ENCODE data around the gene ARV1. TPM values are rescaled to one million over a fixed set of nuclear protein-coding genes. Genes with fewer than 3 reads are reported as not detected.
"Not testable (repeated sequence)": the region's sequence is repeated elsewhere in the genome, so short reads cannot be mapped to it uniquely, and the experiment has no call there.

The ARV1 gene
- total RNA-seq, 2 experiments from 2014 or later, result 24.1 to 24.2 TPM

- Mint-ChIP-seq H3K27me3 (no peaks in the 10 kb centered on the region), H3K4me3 (no peak overlapping the region), H3K27ac (no peak overlapping the region), H3K4me1 (peaks cover 5% of the 10 kb centered on the region), H3K9me3 (no peaks in the 10 kb centered on the region), H3K36me3 (peaks cover 8% of the 10 kb centered on the region)
- no peak for DNase-seq
Measured at GRCh38 chr1:231021540-231022031, 42.7 kb downstream of the ARV1 start.

DNA sequence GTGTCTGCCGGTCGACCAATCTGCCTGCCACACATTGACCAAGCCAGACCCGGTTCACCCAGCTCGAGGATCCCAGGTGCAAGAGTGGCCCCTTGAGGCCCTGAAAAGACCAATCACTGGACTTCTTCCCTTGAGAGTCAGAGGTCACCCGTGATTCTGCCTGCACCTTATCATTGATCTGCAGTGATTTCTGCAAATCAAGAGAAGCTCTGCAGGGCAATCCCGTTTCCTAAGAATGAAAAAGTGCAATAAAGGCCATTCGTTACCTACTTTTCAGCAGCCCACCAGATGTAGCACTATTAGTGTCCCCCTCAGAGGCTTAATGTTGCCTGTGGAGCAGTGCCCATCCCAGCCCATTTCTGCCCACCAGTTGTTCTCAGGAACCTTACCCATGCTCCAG lies 43.6 kb downstream of the ARV1 start:
- H3K27me3 Mint-ChIP-seq, H3K36me3 Mint-ChIP-seq, H3K9me3 Mint-ChIP-seq, H3K4me3 Mint-ChIP-seq, DNase-seq, H3K27ac Mint-ChIP-seq, H3K4me1 Mint-ChIP-seq: not testable (repeated sequence)

DNA sequence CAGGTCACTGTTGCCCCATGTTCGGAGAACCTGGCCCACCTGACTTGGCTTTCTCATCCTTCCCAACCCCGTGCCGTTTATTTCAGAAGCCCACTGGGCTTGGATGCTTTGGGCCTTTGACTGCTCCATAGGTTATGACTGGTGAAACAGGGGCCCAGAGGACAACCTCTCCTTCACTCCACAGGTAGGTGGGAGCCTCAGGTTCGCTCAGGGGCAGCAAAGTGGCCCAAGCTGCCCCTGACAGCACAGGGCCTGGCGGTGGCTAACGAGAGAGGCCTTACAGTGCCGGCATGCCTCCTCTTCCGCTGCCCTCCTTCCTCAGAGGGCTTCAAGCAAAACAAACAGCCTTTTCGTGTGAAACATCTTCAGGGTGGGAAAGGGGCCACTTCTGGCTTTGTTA lies 44.3 kb downstream of the ARV1 start:
- H3K27ac Mint-ChIP-seq, result no peak overlapping the region

DNA sequence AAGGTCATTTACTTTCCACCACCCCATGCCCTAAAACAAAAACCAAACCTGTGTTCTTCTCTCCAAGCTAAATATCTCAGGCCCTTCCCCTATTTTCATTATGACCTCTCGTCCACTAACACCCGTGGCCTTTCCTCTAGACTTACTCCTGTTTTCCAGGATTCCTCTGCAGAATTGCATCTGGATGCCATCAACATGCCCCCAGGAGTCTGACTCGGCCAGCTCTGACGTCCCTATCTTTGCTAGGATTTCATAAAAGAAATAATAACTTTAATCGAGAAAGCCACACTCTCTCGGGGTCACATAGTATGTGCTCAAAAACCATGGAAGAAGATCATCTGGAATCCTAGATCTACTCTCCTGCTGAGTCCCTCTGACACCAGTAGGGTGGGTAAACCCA lies 47.7 kb downstream of the ARV1 start:
- H3K4me3 Mint-ChIP-seq, result no peak overlapping the region
- no peaks in the 10 kb centered on the region for H3K9me3 Mint-ChIP-seq
- H3K27me3 Mint-ChIP-seq, result no peaks in the 10 kb centered on the region
- H3K27ac Mint-ChIP-seq, result no peak overlapping the region
- no peak for DNase-seq
- peaks cover 9% of the 10 kb centered on the region for H3K36me3 Mint-ChIP-seq
- peaks cover 15% of the 10 kb centered on the region for H3K4me1 Mint-ChIP-seq

More for the DNA sequence above, 44.3 kb downstream of the ARV1 start:
- DNase-seq, result no peak
- Mint-ChIP-seq H3K36me3 (peaks cover 8% of the 10 kb centered on the region), H3K27me3 (no peaks in the 10 kb centered on the region), H3K4me3 (no peak overlapping the region), H3K4me1 (peaks cover 7% of the 10 kb centered on the region), H3K9me3 (no peaks in the 10 kb centered on the region)

DNA sequence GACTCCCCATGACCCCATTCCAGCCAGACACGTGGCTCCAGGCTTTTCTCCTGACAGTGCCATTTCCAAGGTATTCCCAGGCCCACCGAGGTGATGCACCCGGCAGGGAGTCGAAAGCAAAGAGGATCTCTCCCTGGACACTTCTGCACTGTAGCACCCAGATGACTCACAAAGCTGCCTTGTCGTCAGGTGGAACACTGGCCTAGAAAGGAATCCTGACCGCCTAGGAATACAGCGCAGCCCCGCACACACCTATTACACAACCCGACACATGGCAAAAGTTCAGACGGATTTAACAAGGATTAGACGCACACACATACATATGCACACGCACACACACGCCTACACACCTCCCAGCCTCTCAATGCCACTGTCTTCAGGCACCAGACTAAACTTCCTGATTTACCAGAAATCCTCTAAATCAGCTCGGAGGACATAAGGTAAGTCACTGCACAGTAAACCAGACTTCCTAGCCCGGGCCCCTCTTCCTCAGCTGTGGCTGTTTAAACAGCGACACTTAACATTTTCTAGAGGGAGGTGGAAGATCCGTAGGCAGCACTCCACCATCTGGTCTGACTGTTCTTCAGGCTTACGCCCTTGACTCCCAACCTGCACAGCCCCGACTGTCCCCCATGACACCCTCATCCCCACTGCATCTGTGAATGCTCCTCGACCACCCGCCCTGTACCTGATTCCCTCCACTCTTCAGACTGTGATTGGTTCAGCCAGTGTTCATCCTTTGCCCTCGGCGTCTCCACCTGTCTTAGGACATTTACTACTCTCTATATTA lies 48.4 kb downstream of the ARV1 start:
- peaks cover 15% of the 10 kb centered on the region for H3K4me1 Mint-ChIP-seq
- DNase-seq, result no peak
- no peaks in the 10 kb centered on the region for H3K27me3 Mint-ChIP-seq
- H3K4me3 Mint-ChIP-seq, result no peak overlapping the region
- no peak overlapping the region for H3K27ac Mint-ChIP-seq
- H3K9me3 Mint-ChIP-seq, result no peaks in the 10 kb centered on the region
- peaks cover 9% of the 10 kb centered on the region for H3K36me3 Mint-ChIP-seq

DNA sequence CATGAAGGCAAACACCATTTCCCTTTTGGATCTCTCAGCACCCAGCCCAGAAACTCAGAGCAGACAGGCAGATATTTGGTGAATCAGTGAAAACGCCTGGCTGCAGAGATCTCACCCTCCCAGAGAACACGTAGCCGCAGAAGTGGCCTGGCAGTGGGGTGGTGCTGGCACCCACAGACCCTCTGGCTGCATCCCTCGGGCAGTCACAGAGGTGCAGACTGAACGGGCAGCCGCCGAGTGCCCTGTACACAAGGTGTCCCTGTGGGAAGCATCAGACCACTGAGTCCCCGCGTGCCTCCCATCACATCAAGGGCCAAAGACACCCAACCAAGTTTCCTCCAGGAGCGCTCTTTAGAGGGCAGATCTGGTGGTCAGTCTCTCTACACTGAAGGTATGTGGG lies 49.1 kb downstream of the ARV1 start:
- peaks cover 18% of the 10 kb centered on the region for H3K4me1 Mint-ChIP-seq
- no peaks in the 10 kb centered on the region for H3K27me3 Mint-ChIP-seq
- no peaks in the 10 kb centered on the region for H3K9me3 Mint-ChIP-seq
- H3K27ac Mint-ChIP-seq, result no peak overlapping the region
- peaks cover 9% of the 10 kb centered on the region for H3K36me3 Mint-ChIP-seq
- H3K4me3 Mint-ChIP-seq, result no peak overlapping the region
- DNase-seq, result no peak

DNA sequence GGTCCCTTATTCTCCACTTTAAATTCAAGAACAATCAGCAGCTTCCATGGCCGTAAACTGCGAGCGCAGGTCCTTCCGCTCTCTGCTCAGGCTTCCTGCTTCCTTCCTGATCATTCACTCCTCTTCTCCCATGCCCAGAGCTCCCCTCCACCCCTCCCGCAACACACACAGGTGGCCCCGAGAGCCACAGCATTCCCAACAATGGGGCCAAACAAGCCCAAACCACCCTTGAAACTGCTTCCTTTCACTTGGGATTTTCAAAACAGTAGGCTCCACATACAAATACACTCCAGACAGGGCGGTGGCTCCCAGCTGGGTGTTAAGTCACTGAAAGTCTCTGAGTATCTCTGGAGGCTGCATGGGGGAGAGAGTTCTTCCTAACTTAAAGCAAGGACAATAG lies 49.8 kb downstream of the ARV1 start:
- no peaks in the 10 kb centered on the region for H3K9me3 Mint-ChIP-seq
- H3K4me1 Mint-ChIP-seq, result peaks cover 22% of the 10 kb centered on the region
- no peak for DNase-seq
- peaks cover 9% of the 10 kb centered on the region for H3K36me3 Mint-ChIP-seq
- H3K27ac Mint-ChIP-seq, result no peak overlapping the region
- no peaks in the 10 kb centered on the region for H3K27me3 Mint-ChIP-seq
- H3K4me3 Mint-ChIP-seq, result no peak overlapping the region

- peaks cover 22% of the 10 kb centered on the region for H3K4me1 Mint-ChIP-seq
- DNase-seq, H3K4me3 Mint-ChIP-seq, H3K9me3 Mint-ChIP-seq, H3K36me3 Mint-ChIP-seq, H3K27me3 Mint-ChIP-seq, H3K27ac Mint-ChIP-seq: not testable (repeated sequence)
Measured at GRCh38 chr1:231029247-231029646, 50.4 kb downstream of the ARV1 start.

GRCh38 chr1:231029841-231030240 lies 50.9 kb downstream of the ARV1 start:
- Mint-ChIP-seq H3K27ac (no peak overlapping the region), H3K9me3 (no peaks in the 10 kb centered on the region), H3K4me3 (no peak overlapping the region), H3K4me1 (peaks cover 22% of the 10 kb centered on the region), H3K27me3 (no peaks in the 10 kb centered on the region), H3K36me3 (peaks cover 9% of the 10 kb centered on the region)
- no peak for DNase-seq

- Mint-ChIP-seq H3K9me3 (no peaks in the 10 kb centered on the region), H3K4me3 (no peak overlapping the region), H3K27me3 (no peaks in the 10 kb centered on the region), H3K36me3 (peaks cover 12% of the 10 kb centered on the region), H3K4me1 (peaks cover 40% of the 10 kb centered on the region), H3K27ac (no peak overlapping the region)
- no peak for DNase-seq
Measured at GRCh38 chr1:231032963-231033362, 54.1 kb downstream of the ARV1 start.

DNA sequence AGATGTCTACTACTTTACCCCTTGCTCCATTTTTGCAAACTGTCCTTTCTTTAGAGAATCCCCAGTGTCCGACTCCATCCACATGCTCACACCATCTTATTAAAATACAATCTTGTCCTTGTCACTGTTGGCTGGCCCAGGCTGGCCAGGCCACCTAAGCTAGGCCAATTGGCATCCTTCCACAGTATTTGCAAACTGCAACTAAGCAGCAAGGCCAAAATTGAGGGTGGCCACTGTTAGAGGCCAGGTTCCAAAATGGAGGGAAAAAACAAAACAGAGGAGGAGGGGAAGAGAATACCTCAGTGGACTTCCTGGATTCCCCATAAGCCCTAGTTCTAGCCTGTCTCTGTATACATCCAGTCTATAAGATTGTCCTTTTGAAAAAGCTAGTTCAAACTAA lies 56.9 kb downstream of the ARV1 start:
- H3K36me3 Mint-ChIP-seq, result peaks cover 9% of the 10 kb centered on the region
- H3K4me1 Mint-ChIP-seq, result peaks cover 34% of the 10 kb centered on the region
- no peaks in the 10 kb centered on the region for H3K27me3 Mint-ChIP-seq
- no peak overlapping the region for H3K27ac Mint-ChIP-seq
- H3K9me3 Mint-ChIP-seq, result no peaks in the 10 kb centered on the region
- no peak overlapping the region for H3K4me3 Mint-ChIP-seq
- no peak for DNase-seq

GRCh38 chr1:231036416-231036815 lies 57.5 kb downstream of the ARV1 start:
- H3K4me1 Mint-ChIP-seq, result peaks cover 35% of the 10 kb centered on the region
- peaks cover 9% of the 10 kb centered on the region for H3K36me3 Mint-ChIP-seq
- no peak overlapping the region for H3K4me3 Mint-ChIP-seq
- no peak overlapping the region for H3K27ac Mint-ChIP-seq
- peaks cover 3% of the 10 kb centered on the region for H3K27me3 Mint-ChIP-seq
- DNase-seq, result no peak
- no peaks in the 10 kb centered on the region for H3K9me3 Mint-ChIP-seq

GRCh38 chr1:231037585-231038517 lies 59.0 kb downstream of the ARV1 start:
- DNase-seq, result no peak
- H3K9me3 Mint-ChIP-seq, result no peaks in the 10 kb centered on the region
- no peak overlapping the region for H3K27ac Mint-ChIP-seq
- H3K4me3 Mint-ChIP-seq, result no peak overlapping the region
- peaks cover 9% of the 10 kb centered on the region for H3K36me3 Mint-ChIP-seq
- H3K27me3 Mint-ChIP-seq, result peaks cover 4% of the 10 kb centered on the region
- peaks cover 34% of the 10 kb centered on the region for H3K4me1 Mint-ChIP-seq

- H3K27ac Mint-ChIP-seq, result no peak overlapping the region
Measured at GRCh38 chr1:231039161-231040018, 60.5 kb downstream of the ARV1 start.

More at GRCh38 chr1:231039161-231040018, 60.5 kb downstream of the ARV1 start:
- Mint-ChIP-seq H3K4me1 (peaks cover 29% of the 10 kb centered on the region), H3K27me3 (peaks cover 4% of the 10 kb centered on the region), H3K4me3 (peak overlapping the region; percentile 78), H3K36me3 (peaks cover 9% of the 10 kb centered on the region), H3K9me3 (no peaks in the 10 kb centered on the region)
- peak; percentile 52 for DNase-seq

Measured in activated naive CD8-positive, alpha-beta T cell treated with anti-CD3 and anti-CD28 coated beads for 36 hours (primary cell).